ENCODE data around the gene STMN3. TPM values are rescaled to one million over a fixed set of nuclear protein-coding genes. Genes with fewer than 3 reads are reported as not detected.
A peak's percentile ranks its signal among the peaks of the same experiment; 100 is the strongest.

The STMN3 gene
- total RNA-seq, 4 donors from 2014 or later, result 53.7 to 84.0 (median 66.1) TPM

DNA sequence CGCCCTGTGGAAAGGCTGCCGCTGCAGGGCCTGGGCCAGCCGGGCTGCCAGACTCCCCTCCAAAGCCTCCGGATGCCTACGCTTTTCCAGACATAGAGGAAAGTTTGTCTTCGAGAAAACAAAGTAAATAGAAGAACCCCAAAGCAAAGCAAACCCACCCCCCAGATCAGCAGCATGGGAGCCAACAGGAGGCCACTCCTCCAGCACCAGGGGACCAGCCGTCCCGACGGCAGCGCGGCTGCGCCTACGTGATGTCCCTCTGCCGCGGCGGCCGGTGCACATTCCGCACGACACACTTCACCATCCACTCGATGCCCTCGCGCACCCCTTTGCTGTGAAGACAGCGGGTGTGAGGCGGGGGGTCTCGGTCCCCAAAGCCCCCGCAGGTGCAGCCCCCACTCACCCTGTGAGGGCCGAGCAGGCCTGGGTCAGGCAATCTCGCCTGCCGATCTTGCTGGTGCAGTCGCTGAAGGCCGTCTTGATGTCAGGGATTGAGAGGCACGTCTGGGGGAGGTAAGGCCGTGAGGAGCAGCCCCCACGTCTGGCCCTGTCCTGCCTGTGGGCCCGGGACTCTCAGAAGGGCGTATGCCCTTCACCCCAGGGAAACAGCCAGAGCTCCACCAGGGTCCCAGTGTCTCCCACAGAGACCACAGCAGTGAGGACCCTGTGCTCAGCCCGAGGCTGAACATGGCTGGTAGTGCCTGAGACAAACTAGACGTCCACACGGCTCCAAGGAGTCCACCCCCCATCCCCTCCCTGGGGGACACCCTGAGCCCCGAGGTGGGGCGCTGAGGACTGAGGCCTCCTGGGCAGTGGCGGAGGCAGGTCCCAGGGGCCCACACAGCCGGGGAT lies 47.2 kb upstream of the STMN3 start:
- intact Hi-C loops (cut with DNase I), result no loop called here
- DNase-seq, result no peak
- Histone ChIP-seq H3K9me3 (no peaks in the 10 kb centered on the region), H3K4me3 (replicated peaks in 1 of 3) (no peak overlapping the region), H3K27ac (no peak overlapping the region), H3K4me1 (peaks cover 11 to 22% of the 10 kb centered on the region in 2 donors), H3K36me3 (peaks cover 0 to 7% of the 10 kb centered on the region in 2 donors), H3K27me3 (no peaks in the 10 kb centered on the region)
- TF ChIP-seq, protein P1, sequence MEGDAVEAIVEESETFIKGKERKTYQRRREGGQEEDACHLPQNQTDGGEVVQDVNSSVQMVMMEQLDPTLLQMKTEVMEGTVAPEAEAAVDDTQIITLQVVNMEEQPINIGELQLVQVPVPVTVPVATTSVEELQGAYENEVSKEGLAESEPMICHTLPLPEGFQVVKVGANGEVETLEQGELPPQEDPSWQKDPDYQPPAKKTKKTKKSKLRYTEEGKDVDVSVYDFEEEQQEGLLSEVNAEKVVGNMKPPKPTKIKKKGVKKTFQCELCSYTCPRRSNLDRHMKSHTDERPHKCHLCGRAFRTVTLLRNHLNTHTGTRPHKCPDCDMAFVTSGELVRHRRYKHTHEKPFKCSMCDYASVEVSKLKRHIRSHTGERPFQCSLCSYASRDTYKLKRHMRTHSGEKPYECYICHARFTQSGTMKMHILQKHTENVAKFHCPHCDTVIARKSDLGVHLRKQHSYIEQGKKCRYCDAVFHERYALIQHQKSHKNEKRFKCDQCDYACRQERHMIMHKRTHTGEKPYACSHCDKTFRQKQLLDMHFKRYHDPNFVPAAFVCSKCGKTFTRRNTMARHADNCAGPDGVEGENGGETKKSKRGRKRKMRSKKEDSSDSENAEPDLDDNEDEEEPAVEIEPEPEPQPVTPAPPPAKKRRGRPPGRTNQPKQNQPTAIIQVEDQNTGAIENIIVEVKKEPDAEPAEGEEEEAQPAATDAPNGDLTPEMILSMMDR (IDR thresholded peaks at IDR 0.05), result no peak
- TF ChIP-seq POLR2A (IDR thresholded peaks at IDR 0.05), result no peak
- WGBS, 2 donors, result 94 to 97% methylated on average over 31 to 33 of the region's 43 CpGs

DNA sequence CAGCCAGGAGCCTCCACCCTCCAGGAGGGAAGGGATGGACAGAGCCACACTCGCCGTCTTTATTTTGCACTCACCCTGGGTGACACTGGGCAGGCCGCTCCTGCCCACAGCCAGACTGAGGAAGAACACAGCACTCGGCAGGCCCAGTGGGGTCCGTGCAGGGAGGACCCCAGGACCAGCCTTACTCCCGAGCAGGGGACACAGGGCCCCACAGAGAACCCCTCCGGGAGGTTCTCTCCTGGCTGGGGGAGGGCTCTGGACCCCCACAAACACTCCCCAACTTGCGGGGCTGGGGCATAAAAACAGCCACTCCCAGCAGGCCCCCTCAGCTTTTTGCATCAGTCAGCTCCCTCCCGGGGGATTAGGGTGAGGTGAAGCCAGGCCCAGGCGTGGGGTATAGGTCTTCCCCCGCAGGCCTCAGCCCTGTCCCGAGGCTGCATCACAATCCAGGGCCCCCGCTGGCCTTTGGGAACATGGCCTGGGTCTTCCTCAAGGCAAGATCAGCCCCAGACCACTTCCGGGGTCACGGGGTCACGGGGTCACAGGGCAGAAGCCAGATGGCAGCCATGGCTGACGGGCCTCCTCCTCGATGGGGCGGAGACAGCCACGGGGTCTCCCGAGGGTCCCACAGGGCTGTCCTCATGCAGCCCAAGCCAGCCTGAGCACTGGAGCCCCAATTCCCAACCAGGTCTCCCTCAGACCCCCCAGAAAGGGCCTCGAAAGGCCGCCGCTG lies 46.4 kb upstream of the STMN3 start:
- TF ChIP-seq, protein P1 (IDR thresholded peaks at IDR 0.05), result no peak
- no peak for TF ChIP-seq POLR2A (IDR thresholded peaks at IDR 0.05)
- H3K27me3 ChIP-seq, result no peaks in the 10 kb centered on the region
- no peak for DNase-seq
- WGBS, 2 donors, result 66 to 83% methylated on average over 8 to 12 of the region's 24 CpGs
- peaks cover 11 to 22% of the 10 kb centered on the region in 2 donors for H3K4me1 ChIP-seq
- H3K4me3 ChIP-seq (replicated peaks in 1 of 3), result no peak overlapping the region
- H3K36me3 ChIP-seq, result peaks cover 4 to 6% of the 10 kb centered on the region in 2 donors
- intact Hi-C loops (cut with DNase I), result no loop called here
- peak overlapping the region in 2 of 3 donors; percentile 32 to 57 for H3K27ac ChIP-seq
- H3K9me3 ChIP-seq, result no peaks in the 10 kb centered on the region

DNA sequence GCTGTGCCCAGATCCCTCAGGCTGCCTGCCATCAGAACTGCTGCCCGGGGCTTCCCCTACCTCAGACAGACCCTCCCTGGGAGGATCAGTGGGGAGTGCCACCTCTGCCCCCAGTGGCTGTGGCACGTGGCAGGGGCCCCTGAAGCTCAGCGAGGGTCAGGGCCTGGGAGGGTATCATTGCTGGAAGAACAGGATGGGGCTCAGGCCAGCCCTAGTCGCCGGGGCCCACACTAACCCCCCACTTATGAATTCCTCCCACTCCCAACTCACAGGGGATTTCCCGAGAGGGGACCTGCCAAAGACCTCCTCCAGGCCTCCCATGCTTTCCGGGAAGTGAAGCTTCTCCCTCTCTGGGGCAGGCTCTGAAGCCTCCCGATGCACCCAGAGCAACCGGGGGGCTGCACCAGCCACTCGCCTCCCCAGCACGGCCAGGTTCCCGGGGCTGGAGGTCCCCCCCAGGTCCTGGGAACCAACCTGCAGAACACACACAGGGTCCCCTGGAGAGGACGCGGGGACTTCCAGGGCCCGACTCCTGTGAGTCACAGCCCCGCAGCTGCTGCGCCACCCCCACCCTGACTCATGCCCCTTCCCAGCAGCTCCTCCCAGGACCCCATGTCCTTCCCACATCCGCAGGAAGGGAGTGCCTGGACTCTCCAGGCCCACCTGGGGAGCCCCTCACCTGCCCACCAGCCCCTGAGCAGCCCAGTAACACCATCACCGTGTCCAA lies 45.7 kb upstream of the STMN3 start:
- DNase-seq, result no peak
- Histone ChIP-seq H3K4me1 (peaks cover 11 to 22% of the 10 kb centered on the region in 2 donors), H3K27ac (peak overlapping the region in 2 of 3 donors; percentile 32 to 57), H3K4me3 (replicated peaks in 1 of 3) (no peak overlapping the region), H3K27me3 (no peaks in the 10 kb centered on the region), H3K9me3 (no peaks in the 10 kb centered on the region), H3K36me3 (peaks cover 8 to 9% of the 10 kb centered on the region in 2 donors)
- intact Hi-C loops (cut with DNase I), result no loop called here
- 54 to 75% methylated on average over 8 to 10 of the region's 19 CpGs for WGBS, 2 donors
- TF ChIP-seq, protein P1 (IDR thresholded peaks at IDR 0.05), result no peak
- TF ChIP-seq POLR2A (IDR thresholded peaks at IDR 0.05), result no peak

DNA sequence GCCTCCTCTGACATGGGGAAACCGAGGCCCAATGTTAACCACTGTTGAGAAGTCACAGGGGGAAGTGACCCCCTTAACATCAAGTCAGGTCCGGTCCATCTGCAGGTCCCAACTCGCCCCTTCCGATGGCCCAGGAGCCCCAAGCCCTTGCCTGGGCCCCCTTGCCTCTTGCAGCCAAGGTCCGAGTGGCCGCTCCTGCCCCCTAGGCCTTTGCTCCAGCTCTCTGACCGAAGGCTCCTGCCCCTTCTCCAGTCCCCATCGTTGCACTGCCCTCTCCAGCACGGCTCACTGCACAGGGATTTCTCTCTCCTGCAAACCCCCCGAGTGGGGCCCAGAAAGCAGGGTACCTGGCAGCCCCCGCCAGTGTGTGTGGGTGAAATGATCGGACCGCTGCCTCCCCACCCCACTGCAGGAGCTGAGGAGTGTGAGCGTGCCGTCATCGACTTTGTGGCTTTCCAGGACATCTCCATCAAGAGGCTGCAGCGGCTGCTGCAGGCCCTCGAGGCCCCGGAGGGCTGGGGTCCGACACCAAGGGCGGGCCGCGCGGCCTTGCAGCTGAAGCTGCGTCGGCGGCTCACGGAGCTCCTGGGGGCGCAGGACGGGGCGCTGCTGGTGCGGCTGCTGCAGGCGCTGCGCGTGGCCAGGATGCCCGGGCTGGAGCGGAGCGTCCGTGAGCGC lies 44.8 kb upstream of the STMN3 start:
- Histone ChIP-seq H3K27me3 (no peaks in the 10 kb centered on the region), H3K27ac (no peak overlapping the region), H3K36me3 (peaks cover 8 to 9% of the 10 kb centered on the region in 2 donors), H3K9me3 (no peaks in the 10 kb centered on the region), H3K4me1 (peaks cover 11 to 22% of the 10 kb centered on the region in 2 donors), H3K4me3 (replicated peaks in 1 of 3) (no peak overlapping the region)
- no peak for TF ChIP-seq POLR2A (IDR thresholded peaks at IDR 0.05)
- TF ChIP-seq, protein P1 (IDR thresholded peaks at IDR 0.05), result no peak
- no peak for DNase-seq
- 75 to 85% methylated on average over 17 to 39 of the region's 40 CpGs for WGBS, 2 donors
- intact Hi-C loops (cut with DNase I), result no loop called here

Data from thyroid gland (tissue), 4 donors.